NCI-H2196 (cell line): ENCODE results near the gene INO80E.
"Not testable (repeated sequence)": the region's sequence is repeated elsewhere in the genome, so short reads cannot be mapped to it uniquely, and the experiment has no call there.

Experiments
- DNase-seq: peaks from one replicate; lab custom pipeline; 2025; ENCODE audit not compliant: unreplicated experiment; lab: John Stamatoyannopoulos, UW

The INO80E gene

DNA sequence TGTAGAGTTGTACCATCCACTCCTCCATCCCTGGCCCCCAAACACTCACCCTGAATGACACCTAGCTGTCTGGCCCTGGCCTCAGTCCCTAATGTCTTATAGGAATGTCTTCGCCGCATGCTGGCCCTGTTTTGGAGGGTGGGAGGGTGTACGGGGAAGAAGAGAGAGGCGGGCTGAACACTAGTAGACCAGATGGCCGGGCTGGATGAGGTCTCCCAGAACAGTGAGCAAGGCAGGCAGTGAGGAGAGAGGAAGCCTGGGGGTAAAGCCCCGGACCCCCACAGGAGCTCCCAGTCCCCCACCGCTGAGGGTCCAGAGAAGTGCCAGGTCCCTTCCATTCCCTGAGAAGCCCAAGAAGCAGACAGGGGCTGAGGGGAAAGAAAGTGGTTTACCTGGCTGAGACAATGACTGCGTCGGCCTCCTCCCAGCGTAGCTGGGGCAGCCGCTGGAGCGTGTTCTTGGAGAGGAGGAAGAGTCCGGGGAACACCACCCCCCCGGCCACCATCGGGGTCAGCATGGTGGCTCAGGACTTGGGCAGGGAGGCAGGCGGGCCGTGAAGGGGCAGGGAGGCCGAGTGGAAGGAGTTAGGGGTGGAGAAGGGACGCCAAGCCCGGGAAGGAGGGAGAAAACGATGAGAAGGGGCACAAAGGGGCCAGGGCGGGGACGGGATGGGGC lies 34.1 kb downstream of the INO80E start:
- no peak for DNase-seq

DNA sequence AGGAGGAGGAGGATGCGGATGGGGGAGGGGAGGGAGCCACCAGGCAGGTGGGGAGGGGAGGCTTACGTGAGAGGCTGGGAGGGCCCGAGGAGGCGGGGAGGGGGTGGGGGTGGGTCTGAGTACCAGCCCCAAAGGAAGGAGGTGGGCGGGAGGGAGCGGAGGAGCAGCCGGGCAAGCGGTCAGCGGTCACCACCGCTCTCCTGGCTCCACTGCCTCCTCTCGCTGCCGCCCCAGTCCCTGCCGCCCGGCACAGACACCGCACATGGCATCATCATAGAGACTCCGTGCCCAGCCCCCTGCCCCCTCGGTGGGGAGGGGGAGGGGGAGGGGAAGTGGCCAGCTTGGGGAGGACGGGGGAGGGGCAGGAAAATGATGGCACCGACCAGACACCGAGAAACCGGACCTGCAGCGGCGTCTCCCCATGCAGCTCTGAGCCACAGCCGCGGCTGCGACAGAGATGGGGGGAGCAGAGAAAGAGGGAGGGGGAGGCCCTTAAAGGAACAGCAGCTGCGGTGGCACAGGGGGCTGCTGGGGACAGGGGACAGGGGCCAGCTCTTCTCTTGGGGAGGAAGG lies 34.9 kb downstream of the INO80E start, which contains the start of gene TLCD3B:
TLCD3B (minus strand) TSS at position 431 of the 573 bp plus-strand sequence. CDS start 744 bp downstream, outside the sequence.
- DNase-seq: no peak

DNA sequence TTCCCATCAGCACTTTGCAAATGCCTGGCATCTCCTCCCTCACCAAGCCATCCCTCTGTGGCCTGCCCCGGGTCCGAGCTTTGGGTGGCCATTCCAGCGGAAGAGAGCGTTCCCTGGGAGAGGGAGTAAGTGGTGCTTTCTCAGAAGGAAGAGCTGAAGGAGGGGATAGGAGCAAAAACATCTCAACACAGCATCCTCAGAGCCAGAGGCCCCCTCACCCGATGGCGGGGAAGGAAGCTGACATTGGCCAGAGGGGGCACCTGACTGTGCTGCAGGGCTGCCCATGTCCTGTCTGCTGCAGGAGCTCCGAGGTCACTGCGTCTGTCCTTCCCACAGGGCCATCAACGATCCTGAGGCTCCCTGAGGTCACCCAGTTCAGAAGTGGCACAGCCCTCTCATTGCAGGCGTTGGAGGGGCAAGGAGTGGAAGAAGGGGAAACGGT lies 35.5 kb downstream of the INO80E start:
- DNase-seq: no peak

DNA sequence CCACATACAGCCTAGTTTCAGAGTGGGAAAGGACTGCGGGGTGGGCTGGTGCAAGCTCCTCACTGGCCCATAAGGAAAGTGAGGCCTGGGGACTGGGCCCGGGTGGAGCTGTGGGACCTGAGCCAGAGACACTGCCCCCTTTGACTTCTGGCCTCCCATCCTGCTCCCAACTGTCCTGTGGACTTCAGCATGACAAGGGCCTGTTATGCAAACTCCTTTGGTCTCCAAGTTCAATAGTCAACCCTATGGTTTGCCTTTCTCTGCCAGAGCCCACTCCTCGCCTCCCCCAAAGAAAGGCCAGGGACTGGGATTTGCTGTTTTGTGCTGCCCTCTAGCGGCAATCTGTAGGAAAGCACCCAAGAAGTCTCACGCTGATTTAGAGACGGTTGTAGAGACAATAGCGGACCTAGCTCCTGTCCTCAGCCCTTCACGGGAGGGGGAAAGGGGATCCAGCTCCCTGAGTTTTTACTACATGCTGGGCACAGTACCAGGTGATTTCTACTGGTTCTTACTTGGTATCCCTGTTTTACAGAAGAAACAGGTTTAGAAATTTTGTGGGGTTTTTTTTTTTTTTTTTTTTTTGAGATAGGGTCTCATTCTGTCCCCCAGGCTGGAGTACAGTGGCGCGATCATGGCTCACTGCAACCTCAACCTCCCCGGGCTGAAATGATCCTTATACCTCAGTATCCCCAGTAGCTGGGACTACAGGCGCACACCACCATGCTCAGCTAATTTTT lies 36.2 kb downstream of the INO80E start:
- peak; percentile 77 for DNase-seq

DNA sequence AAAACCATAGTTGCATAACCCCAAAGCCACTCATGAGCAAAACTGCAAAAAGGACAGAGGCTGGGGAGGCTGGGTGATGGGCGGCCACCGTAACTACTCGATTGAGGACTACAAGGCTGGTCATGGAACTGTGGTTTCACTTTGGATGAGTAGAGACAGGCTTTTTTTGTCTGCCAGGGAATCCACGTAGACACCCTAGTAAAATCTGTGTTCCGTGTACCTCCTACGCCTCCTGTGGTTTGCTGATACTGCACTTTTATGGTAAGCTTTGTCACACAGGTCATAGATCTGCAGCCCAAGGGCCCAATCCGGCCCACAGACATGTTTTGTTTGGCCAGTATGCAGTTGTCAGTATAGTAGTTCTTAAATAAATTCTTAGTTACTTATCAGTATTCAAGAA lies 37.2 kb downstream of the INO80E start:
- DNase-seq: no peak

DNA sequence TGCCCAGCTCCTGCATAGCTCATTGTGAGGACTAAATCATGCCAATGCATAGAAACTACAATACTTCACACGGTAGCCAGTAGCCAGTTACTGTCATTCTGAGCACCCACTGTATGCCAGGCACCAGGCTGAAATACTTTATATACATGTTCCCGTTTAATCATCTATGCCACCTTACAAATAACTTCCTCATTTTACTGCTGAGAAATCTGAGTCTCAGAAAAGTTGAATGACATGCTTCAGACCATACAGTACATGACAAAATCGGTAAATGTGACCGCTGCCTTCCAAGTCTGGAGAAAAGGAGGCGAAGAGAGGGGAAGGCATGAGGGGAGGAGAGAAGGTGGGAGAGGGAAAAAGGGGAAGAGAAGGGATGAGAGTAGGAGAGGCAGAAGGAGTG lies 44.2 kb downstream of the INO80E start:
- no peak for DNase-seq

DNA sequence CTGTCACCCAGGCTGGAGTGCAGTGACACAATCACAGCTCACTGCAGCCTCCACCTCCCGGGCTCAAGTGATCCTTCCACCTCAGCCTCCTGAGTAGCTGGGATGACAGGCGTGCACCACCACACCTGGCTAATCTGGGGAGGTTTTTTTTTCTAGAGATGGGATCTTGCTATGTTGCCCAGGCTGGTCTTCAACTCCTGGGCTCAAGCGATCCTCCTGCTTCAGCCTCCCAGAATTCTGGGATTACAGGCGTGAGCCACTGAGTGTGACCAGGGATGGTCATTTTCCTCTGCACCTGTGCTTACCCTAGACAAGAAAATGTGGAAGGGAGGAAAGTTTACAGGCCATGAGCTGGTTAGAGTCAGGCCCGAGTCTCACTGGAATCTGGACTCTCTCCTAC lies 44.6 kb downstream of the INO80E start:
- DNase-seq: not testable (repeated sequence)

DNA sequence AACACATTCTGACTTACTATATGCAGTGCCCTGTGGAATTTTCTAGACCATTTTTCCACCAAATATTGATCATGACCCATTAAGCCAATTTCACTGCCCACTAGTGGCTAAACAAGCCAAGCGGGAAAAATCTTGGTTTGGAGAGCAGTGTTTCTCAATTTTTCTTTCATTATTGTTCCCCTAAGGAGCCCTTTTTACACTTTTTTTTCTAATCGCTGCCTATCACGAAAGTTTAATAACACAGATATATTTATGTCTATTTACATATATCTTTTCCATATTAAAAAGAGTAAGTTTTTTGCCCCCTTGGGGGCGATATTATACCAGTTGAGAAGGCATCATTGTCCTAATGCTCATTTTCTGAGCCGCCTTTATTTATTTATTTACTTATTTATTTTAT lies 45.8 kb downstream of the INO80E start:
- DNase-seq: peak; percentile 40

DNA sequence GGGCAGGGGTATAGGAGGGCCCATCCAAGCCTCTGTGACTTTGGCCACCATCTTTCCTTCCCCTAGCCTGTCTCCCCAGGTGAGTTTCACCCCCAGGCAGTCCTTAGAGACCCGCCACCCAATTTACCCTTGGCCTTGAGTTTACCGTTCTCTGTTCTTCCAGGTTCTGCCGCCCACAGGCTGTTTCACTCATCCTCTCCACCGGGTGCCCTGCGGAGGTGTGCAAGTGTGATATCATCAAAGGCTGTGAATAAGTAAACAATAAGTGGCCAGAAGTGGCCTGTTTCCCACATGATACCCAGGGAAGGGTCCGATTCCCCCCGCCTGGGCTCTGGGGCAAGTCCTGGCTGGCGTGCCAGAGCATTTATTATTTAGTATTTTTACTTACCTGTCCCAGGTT lies 50.1 kb downstream of the INO80E start:
- no peak for DNase-seq

DNA sequence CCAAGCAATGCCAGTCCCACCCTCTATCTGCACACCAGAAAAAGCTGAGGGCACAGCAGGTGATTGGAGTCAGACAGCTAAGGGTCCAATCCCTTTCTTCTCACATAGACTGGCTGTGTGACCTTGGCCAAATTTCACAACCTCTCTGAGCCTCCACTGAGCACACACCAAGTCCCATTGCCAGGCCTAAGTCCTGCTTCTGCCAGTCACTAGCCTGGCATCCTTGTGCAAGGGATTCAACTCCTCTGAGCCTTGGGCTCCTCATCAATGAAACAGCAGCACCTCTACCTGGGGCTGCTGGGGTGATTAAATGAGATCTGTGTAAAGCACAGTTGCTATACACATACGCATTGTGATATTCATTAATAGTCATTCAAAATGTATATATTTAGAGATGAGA lies 50.5 kb downstream of the INO80E start:
- DNase-seq: no peak

DNA sequence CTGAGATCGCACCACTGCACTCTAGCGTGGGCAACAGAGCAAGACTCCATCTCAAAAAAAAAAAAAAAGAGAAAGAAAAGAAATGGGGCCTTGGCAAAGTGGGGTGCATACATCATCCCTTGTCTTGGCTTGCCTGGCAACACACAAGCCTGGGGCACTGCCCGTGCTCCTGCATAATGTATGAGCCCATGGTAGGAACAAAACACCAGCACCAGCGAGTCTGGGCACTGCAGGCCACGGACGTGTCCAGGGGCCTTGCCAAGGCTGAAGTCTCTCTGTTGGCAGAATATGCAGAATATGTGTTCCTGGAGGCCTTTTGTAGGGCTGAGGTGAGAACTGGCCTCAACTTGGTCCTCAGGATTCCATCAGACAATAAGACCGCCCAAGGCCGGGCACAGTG lies 53.8 kb downstream of the INO80E start:
- no peak for DNase-seq

DNA sequence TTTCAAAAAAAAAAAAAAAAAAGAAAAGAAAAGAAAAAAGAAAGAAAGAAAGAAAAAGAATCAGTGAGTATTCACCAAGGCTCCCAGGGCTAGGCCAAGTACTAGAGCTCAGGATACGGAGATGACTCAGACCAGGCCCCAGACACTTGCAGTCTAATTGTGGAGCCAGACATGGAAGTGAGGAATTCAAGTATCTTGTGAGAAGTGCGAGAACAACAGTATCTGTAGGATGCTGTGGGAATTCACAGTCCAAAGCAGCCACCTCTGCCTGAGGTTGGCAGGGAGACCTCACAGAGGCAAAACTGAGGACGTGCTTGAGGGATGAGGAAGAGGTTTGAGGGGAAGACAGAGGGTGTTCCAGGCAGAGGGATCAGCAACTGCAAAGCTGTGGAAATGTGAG lies 55.5 kb downstream of the INO80E start:
- DNase-seq: no peak

DNA sequence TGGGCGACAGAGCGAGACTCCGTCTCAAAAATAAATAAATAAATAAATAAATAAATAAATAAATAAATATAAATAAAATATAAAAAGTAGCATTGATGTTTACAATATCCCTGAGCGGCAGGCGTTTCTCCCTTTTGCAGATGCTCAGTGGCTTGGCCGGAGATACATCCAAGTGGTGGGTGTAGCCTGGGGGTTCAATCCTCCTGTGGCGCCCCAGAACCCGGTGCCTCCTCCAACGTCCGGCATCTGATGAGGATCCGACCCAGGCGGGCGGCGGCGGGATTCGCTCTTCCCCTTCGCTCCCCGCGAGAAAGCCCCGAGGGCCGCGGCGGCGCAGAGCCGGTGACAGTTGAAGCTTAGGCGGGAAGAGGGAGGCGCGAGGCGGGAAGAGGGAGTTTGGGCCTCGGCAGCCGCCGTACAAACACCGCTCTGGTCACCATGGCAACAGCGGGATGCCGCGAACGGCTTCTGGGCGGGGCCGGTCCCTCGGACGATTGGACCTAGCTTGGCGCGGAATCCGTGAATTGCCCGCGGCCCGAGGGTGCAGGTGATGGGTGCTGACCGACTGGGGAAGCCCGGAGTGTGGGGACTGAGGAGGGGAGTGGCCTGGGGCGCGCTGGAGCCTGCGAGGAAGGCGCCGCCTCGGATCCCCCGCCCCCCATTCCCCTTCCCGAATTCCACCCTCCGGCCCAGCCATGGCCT lies 56.8 kb downstream of the INO80E start:
- peak; percentile 96 for DNase-seq

DNA sequence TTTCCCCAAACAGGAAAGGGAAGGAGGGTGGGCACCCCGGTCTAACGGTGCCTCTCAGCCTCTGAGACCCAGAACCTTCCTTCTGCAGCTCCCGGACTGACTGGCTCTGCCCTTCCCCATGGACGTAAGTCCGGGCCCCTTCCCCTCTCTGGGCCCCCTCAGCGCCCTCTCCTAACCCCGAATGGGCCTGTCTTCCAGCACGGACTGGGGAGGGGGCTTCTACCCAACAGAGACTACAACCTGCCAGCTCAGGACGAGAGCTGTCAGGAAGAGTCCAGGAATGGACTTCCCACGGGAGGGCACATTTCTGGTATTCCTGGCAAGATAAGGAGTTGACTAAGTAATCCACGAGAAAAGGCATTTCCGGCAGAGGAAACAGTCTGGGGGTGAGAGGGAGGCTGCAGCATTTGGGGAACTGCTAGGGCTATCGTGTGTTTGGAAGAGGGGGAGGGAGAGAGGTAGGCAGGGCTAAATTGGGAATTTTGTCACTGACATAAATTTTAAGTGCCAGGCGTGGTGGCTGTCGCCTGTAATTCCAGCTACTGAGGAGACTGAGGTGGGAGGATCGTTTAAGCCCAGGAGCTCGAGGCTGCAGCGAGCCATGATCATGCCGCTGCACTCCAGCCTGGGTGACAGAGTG lies 57.5 kb downstream of the INO80E start:
- DNase-seq: no peak

DNA sequence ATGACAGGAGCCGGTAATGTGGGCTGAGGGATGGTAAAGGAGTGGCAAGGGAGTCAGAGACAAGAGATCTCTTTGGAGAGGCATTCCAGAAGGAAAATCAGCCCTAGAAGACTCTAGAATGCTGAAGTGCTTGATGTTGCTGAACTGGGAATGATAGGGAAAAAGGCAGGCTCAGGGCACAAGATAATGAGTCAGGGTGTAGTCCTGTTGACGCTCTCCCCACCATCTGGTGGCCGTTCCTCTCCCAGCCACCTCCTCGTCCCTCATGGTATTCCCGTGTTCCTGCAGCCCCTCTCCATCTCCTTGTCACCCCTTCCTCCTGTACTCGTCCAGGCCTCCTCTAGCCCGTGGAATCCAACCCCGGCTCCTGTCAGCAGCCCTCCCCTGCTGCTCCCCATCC lies 58.4 kb downstream of the INO80E start:
- DNase-seq: no peak

DNA sequence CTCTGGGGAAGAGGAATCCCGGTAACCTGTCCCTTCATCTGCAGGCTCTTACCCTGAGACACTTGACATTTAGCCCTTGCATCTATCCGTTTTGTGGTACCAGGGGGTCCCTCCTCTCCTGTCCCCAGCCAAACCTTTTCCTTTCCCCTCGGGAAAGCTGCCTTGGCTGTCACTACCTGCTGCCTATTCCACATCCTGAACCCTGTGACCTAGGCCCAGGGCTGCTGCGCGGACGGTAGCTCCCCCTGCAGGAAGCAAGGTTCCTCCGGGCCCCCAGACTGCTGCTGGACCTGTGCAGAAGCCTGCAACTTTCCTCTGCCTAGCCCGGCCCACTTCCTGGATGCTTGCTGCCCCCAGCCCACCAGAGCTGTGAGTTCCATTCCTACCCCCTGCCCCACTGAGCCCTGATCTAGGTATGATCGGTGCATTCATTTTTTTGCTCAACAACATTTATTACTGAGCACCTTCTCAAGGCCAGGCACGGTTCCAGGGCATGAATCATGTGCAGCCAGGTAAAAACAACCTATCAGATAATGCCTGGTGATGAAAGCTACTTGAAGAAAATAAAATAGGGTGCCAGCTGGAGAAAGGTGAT lies 59.0 kb downstream of the INO80E start:
- peak; percentile 72 for DNase-seq
